ENCODE data around the gene GALE. TPM values are rescaled to one million over a fixed set of nuclear protein-coding genes. Genes with fewer than 3 reads are reported as not detected.
A peak's percentile ranks its signal among the peaks of the same experiment; 100 is the strongest.

Gene GALE
- total and polyA plus RNA-seq, 11 donors: 6.2 to 20.8 (median 9.9) TPM

GRCh38 chr1:23801338-23801748 is 789 bp upstream of the GALE start:
- TF ChIP-seq POLR2A (IDR thresholded peaks at IDR 0.05): no peak
- no peak for TF ChIP-seq CTCF (IDR thresholded peaks at IDR 0.05)
- intact Hi-C loops (cut with DNase I): loop anchor here in 3 of 10 donors (10.0 kb wide), 2 partner anchors 63 to 223 kb away; partner anchors contain the start of gene FUCA1 (in 2 of the 3)
- DNase-seq: no peak
- peaks cover 3 to 23% (median 20%) of the 10 kb centered on the region in 12 donors for H3K4me1 ChIP-seq
- no peaks in the 10 kb centered on the region for H3K27me3 ChIP-seq
- no peak for ATAC-seq
- WGBS, 4 donors: 26 to 29% (median 27%) methylated on average over 17 to 19 of the region's 19 CpGs
- H3K36me3 ChIP-seq: peaks cover 0 to 25% (median 13%) of the 10 kb centered on the region in 9 donors
- H3K4me3 ChIP-seq: peak overlapping the region; percentile 64 to 97 (median 80)
- no peaks in the 10 kb centered on the region for H3K9me3 ChIP-seq
- H3K27ac ChIP-seq: peak overlapping the region; percentile 84 to 97 (median 93)

- TF ChIP-seq CTCF (IDR thresholded peaks at IDR 0.05) (no peak), POLR2A (IDR thresholded peaks at IDR 0.05) (peak in 1 of 2 donors; percentile 38)
- H3K36me3 ChIP-seq: peaks cover 0 to 36% (median 20%) of the 10 kb centered on the region in 9 donors
- peak overlapping the region in 11 of 12 donors; percentile 70 to 97 (median 94) for H3K27ac ChIP-seq
- H3K4me1 ChIP-seq: peaks cover 3 to 23% (median 20%) of the 10 kb centered on the region in 12 donors
- DNase-seq (peak in 4 of 5 donors; percentile 49 to 63 (median 57)), ATAC-seq (peak in 3 of 4 donors; percentile 20 to 59 (median 49))
- H3K4me3 ChIP-seq: peak overlapping the region; percentile 64 to 97 (median 80)
- no peaks in the 10 kb centered on the region for H3K27me3 ChIP-seq
- H3K9me3 ChIP-seq: no peaks in the 10 kb centered on the region
- 2 to 7% (median 3%) methylated on average over 21 to 48 of the region's 48 CpGs for WGBS, 4 donors
- intact Hi-C loops (cut with DNase I): loop anchor here in 3 of 10 donors (10.0 kb wide), 2 partner anchors 65 to 225 kb away; partner anchors contain the start of gene FUCA1 (in 2 of the 3)
Observed at GRCh38 chr1:23799570-23800399, 769 bp downstream of the GALE start.

- Histone ChIP-seq H3K36me3 (peaks cover 0 to 41% (median 21%) of the 10 kb centered on the region in 9 donors), H3K4me3 (peak overlapping the region in 8 of 12 donors; percentile 64 to 88 (median 79)), H3K27ac (peak overlapping the region in 8 of 12 donors; percentile 84 to 97 (median 95)), H3K4me1 (peaks cover 3 to 23% (median 20%) of the 10 kb centered on the region in 12 donors), H3K9me3 (no peaks in the 10 kb centered on the region), H3K27me3 (no peaks in the 10 kb centered on the region)
- DNase-seq: no peak
- ATAC-seq: no peak
- 74 to 85% (median 76%) methylated on average over 6 to 7 of the region's 7 CpGs for WGBS, 4 donors
- intact Hi-C loops (cut with DNase I): no loop called here
- no peak for TF ChIP-seq POLR2A (IDR thresholded peaks at IDR 0.05)
- no peak for TF ChIP-seq CTCF (IDR thresholded peaks at IDR 0.05)
Observed at GRCh38 chr1:23799255-23799569, 1.3 kb downstream of the GALE start.

- peak overlapping the region in 2 of 12 donors; percentile 78 to 79 for H3K4me3 ChIP-seq
- H3K27ac ChIP-seq: peak overlapping the region in 4 of 12 donors; percentile 25 to 97 (median 96)
- no peaks in the 10 kb centered on the region for H3K9me3 ChIP-seq
- peaks cover 3 to 28% (median 20%) of the 10 kb centered on the region in 12 donors for H3K4me1 ChIP-seq
- intact Hi-C loops (cut with DNase I): no loop called here
- no peak for TF ChIP-seq CTCF (IDR thresholded peaks at IDR 0.05)
- TF ChIP-seq POLR2A (IDR thresholded peaks at IDR 0.05): no peak
- ATAC-seq (no peak), DNase-seq (no peak)
- WGBS, 4 donors: 85 to 89% (median 88%) methylated on average over 7 to 12 of the region's 12 CpGs
- H3K27me3 ChIP-seq: no peaks in the 10 kb centered on the region
- H3K36me3 ChIP-seq: peaks cover 0 to 42% (median 16%) of the 10 kb centered on the region in 9 donors
Observed at GRCh38 chr1:23798662-23799142, 1.9 kb downstream of the GALE start.
